ENCODE data around the gene RNF222. TPM values are rescaled to one million over a fixed set of nuclear protein-coding genes. Genes with fewer than 3 reads are reported as not detected.

Gene RNF222
- total and polyA plus RNA-seq, 4 donors, result not detected

- DNase-seq, result no peak
- Histone ChIP-seq H3K4me3 (no peak overlapping the region), H3K9ac (ENCODE audit: insufficient read depth in 1 of 2, low read length in 2 of 2) (no peak overlapping the region), H3K36me3 (ENCODE audit: control insufficient read depth in 4 of 4, insufficient read depth in 4 of 4, low read length in 4 of 4) (no peaks in the 10 kb centered on the region), H3K4me1 (ENCODE audit: control insufficient read depth in 5 of 5, insufficient read depth in 5 of 5, low read length in 5 of 5) (peaks cover 0 to 9% (median 0%) of the 10 kb centered on the region in 5 donors), H3K27ac (ENCODE audit: low read depth in 1 of 2, low read length in 1 of 2) (no peak overlapping the region), H3K27me3 (ENCODE audit: control insufficient read depth in 3 of 3, insufficient read depth in 3 of 3, low read length in 2 of 3) (peaks cover 0 to 6% (median 0%) of the 10 kb centered on the region in 3 donors), H3K9me3 (ENCODE audit: control insufficient read depth in 4 of 4, insufficient read depth in 3 of 4, low read length in 3 of 4) (no peaks in the 10 kb centered on the region)
- 53 to 75% methylated on average over 5 of the region's 5 CpGs for WGBS, 2 donors
- TF ChIP-seq, protein P1, sequence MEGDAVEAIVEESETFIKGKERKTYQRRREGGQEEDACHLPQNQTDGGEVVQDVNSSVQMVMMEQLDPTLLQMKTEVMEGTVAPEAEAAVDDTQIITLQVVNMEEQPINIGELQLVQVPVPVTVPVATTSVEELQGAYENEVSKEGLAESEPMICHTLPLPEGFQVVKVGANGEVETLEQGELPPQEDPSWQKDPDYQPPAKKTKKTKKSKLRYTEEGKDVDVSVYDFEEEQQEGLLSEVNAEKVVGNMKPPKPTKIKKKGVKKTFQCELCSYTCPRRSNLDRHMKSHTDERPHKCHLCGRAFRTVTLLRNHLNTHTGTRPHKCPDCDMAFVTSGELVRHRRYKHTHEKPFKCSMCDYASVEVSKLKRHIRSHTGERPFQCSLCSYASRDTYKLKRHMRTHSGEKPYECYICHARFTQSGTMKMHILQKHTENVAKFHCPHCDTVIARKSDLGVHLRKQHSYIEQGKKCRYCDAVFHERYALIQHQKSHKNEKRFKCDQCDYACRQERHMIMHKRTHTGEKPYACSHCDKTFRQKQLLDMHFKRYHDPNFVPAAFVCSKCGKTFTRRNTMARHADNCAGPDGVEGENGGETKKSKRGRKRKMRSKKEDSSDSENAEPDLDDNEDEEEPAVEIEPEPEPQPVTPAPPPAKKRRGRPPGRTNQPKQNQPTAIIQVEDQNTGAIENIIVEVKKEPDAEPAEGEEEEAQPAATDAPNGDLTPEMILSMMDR (IDR thresholded peaks at IDR 0.05; ENCODE audit: control extremely low read depth, extremely low read depth), result no peak
- no peak for ATAC-seq (ENCODE audit: insufficient read depth, low FRiP score)
Observed at GRCh38 chr17:8345951-8346665, 51.5 kb downstream of the RNF222 start.

DNA sequence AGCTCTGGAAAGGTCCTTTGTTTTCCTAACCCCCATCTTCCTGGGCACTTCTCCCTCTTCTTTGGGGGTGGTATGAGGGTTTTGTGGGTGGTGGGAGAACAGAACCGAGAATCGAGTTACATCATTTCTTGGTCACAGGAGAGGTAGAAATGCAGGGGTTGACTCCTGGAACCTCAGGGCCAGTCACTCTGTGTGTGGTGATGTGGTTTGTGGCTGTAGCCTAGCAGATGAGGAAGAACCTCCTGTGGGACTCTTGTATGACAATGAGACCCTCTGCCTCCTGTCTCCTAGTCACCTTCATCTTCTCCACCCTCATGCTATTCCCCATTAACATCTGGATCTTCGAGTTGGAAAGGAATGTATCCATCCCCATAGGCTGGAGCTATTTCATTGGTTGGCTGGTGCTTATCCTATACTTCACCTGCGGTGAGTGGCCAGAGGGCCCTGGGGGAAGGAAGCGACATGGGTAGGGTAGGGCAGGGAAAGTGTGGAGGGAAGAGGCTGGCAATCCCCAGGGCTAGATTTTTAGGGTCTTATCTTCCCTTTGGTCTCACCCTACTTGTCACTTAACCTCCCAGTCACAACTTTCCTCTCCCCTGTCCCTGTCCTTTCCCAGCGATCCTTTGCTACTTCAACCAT is 52.5 kb downstream of the RNF222 start:
- H3K4me3 ChIP-seq, result no peak overlapping the region
- TF ChIP-seq, protein P1 (IDR thresholded peaks at IDR 0.05; ENCODE audit: control extremely low read depth, extremely low read depth), result no peak
- 61 to 68% methylated on average over 6 of the region's 6 CpGs for WGBS, 2 donors
- peaks cover 0 to 9% (median 0%) of the 10 kb centered on the region in 5 donors for H3K4me1 ChIP-seq (ENCODE audit: control insufficient read depth in 5 of 5, insufficient read depth in 5 of 5, low read length in 5 of 5)
- H3K9ac ChIP-seq (ENCODE audit: insufficient read depth in 1 of 2, low read length in 2 of 2), result no peak overlapping the region
- no peak overlapping the region for H3K27ac ChIP-seq (ENCODE audit: low read depth in 1 of 2, low read length in 1 of 2)
- ATAC-seq (ENCODE audit: insufficient read depth, low FRiP score) (no peak), DNase-seq (no peak)
- H3K9me3 ChIP-seq (ENCODE audit: control insufficient read depth in 4 of 4, insufficient read depth in 3 of 4, low read length in 3 of 4), result no peaks in the 10 kb centered on the region
- H3K27me3 ChIP-seq (ENCODE audit: control insufficient read depth in 3 of 3, insufficient read depth in 3 of 3, low read length in 2 of 3), result peaks cover 0 to 6% (median 0%) of the 10 kb centered on the region in 3 donors
- no peaks in the 10 kb centered on the region for H3K36me3 ChIP-seq (ENCODE audit: control insufficient read depth in 4 of 4, insufficient read depth in 4 of 4, low read length in 4 of 4)

DNA sequence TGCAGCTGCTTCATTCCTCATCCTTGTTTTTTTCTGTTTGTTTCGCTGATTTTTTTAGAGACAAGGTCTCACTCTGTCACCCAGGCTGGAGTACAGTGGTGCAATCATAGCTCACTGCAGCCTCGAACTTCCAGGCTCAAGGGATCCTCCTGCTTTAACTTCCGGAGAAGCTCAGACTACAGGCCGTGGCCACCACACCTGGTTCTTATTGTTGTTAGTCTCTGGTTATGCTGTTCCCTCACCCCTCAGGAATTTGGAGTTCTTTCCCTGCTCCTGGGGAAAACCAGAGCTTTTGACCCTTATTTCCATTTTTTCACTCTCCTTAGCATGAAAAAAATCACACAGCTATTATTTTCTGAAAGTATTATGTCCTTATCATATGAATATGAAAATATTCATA is 56.2 kb downstream of the RNF222 start:
- 79 to 87% methylated on average over 4 of the region's 4 CpGs for WGBS, 2 donors
- TF ChIP-seq, protein P1 (IDR thresholded peaks at IDR 0.05; ENCODE audit: control extremely low read depth, extremely low read depth), result no peak
- ATAC-seq (ENCODE audit: insufficient read depth, low FRiP score), result no peak
- no peak overlapping the region for H3K9ac ChIP-seq (ENCODE audit: insufficient read depth in 1 of 2, low read length in 2 of 2)
- peaks cover 0 to 6% (median 0%) of the 10 kb centered on the region in 3 donors for H3K27me3 ChIP-seq (ENCODE audit: control insufficient read depth in 3 of 3, insufficient read depth in 3 of 3, low read length in 2 of 3)
- H3K4me1 ChIP-seq (ENCODE audit: control insufficient read depth in 5 of 5, insufficient read depth in 5 of 5, low read length in 5 of 5), result peaks cover 0 to 9% (median 0%) of the 10 kb centered on the region in 5 donors
- H3K36me3 ChIP-seq (ENCODE audit: control insufficient read depth in 4 of 4, insufficient read depth in 4 of 4, low read length in 4 of 4), result no peaks in the 10 kb centered on the region
- no peaks in the 10 kb centered on the region for H3K9me3 ChIP-seq (ENCODE audit: control insufficient read depth in 4 of 4, insufficient read depth in 3 of 4, low read length in 3 of 4)
- no peak overlapping the region for H3K4me3 ChIP-seq
- no peak for DNase-seq
- H3K27ac ChIP-seq (ENCODE audit: low read depth in 1 of 2, low read length in 1 of 2), result no peak overlapping the region

Other genes starting within 250 kb of the RNF222 start
- gene PER1, start 245.4 kb downstream of the RNF222 start, total RNA-seq, result 100 to 1,000 TPM; 132 to 238 TPM
- gene PER1, start 245.4 kb downstream of the RNF222 start, polyA plus RNA-seq, result 100 to 1,000 TPM in 1 of 2 donors, 10 to 100 TPM in 1; 93.5 to 126 TPM
- 10 to 100 TPM; 33.9 to 76.2 TPM for gene VAMP2, start 234.9 kb downstream of the RNF222 start, total RNA-seq
- 10 to 100 TPM; 45.4 to 46.2 TPM for gene VAMP2, start 234.9 kb downstream of the RNF222 start, polyA plus RNA-seq
- gene TMEM107, start 221.4 kb downstream of the RNF222 start, total RNA-seq, result 10 to 100 TPM; 24.4 to 33.1 TPM
- gene TMEM107, start 221.4 kb downstream of the RNF222 start, polyA plus RNA-seq, result 10 to 100 TPM; 13.2 to 19.0 TPM
- 10 to 100 TPM in 1 of 2 donors, 1 to 10 TPM in 1; 5.3 to 10.8 TPM for gene BORCS6, start 207.6 kb downstream of the RNF222 start, total RNA-seq
- 10 to 100 TPM in 1 of 2 donors, 1 to 10 TPM in 1; 5.6 to 10.5 TPM for gene BORCS6, start 207.6 kb downstream of the RNF222 start, polyA plus RNA-seq
- gene AURKB, start 187.3 kb downstream of the RNF222 start, total RNA-seq, result 1 to 10 TPM; 2.1 to 3.9 TPM
- gene AURKB, start 187.3 kb downstream of the RNF222 start, polyA plus RNA-seq, result 1 to 10 TPM; 3.6 to 5.7 TPM
- gene CTC1, start 149.8 kb downstream of the RNF222 start, total RNA-seq, result 10 to 100 TPM; 27.7 to 45.3 TPM
- 10 to 100 TPM; 19.1 to 26.5 TPM for gene CTC1, start 149.8 kb downstream of the RNF222 start, polyA plus RNA-seq
- 10 to 100 TPM; 20.1 to 47.6 TPM for gene PFAS, start 148.5 kb downstream of the RNF222 start, total RNA-seq
- gene PFAS, start 148.5 kb downstream of the RNF222 start, polyA plus RNA-seq, result 10 to 100 TPM; 14.0 to 15.3 TPM
- 10 to 100 TPM; 15.5 to 31.6 TPM for gene RANGRF, start 109.2 kb downstream of the RNF222 start, total RNA-seq
- 10 to 100 TPM; 39.1 to 60.1 TPM for gene RANGRF, start 109.2 kb downstream of the RNF222 start, polyA plus RNA-seq
- gene SLC25A35, start 102.4 kb downstream of the RNF222 start, total RNA-seq, result 10 to 100 TPM in 1 of 2 donors, 1 to 10 TPM in 1; 1.2 to 11.7 TPM
- 1 to 10 TPM; 5.5 to 9.4 TPM for gene SLC25A35, start 102.4 kb downstream of the RNF222 start, polyA plus RNA-seq
- 10 to 100 TPM; 29.7 to 30.8 TPM for gene ARHGEF15, start 87.6 kb downstream of the RNF222 start, total RNA-seq
- gene ARHGEF15, start 87.6 kb downstream of the RNF222 start, polyA plus RNA-seq, result 10 to 100 TPM; 10.1 to 17.2 TPM
- not detected for gene ODF4, start 58.0 kb downstream of the RNF222 start, total RNA-seq
- not detected for gene ODF4, start 58.0 kb downstream of the RNF222 start, polyA plus RNA-seq
- 1,000 to 10,000 TPM; 1,016 to 2,549 TPM for gene RPL26, start 14.6 kb downstream of the RNF222 start, total RNA-seq
- 1,000 to 10,000 TPM; 2,664 to 2,820 TPM for gene RPL26, start 14.6 kb downstream of the RNF222 start, polyA plus RNA-seq
- gene NDEL1, start 38.1 kb upstream of the RNF222 start, total RNA-seq, result 100 to 1,000 TPM in 1 of 2 donors, 10 to 100 TPM in 1; 58.5 to 101 TPM
- gene NDEL1, start 38.1 kb upstream of the RNF222 start, polyA plus RNA-seq, result 10 to 100 TPM; 25.2 to 52.4 TPM
- gene MYH10, start 232.9 kb upstream of the RNF222 start, total RNA-seq, result 100 to 1,000 TPM in 1 of 2 donors, 10 to 100 TPM in 1; 73.4 to 194 TPM
- gene MYH10, start 232.9 kb upstream of the RNF222 start, polyA plus RNA-seq, result 10 to 100 TPM in 1 of 2 donors, 1 to 10 TPM in 1; 9.6 to 16.0 TPM

Measured in lung (tissue), 12 donors.